Transverse colon (tissue), 4 donors: Measurements from ENCODE around the gene STK10. TPM values are rescaled to one million over a fixed set of nuclear protein-coding genes. Genes with fewer than 3 reads are reported as not detected.

Experiments
- DNase-seq: peaks from one replicate; pipeline ENCODE4 v3.0.0-alpha.2; 2019
- H3K27ac ChIP-seq, 4 donors: fragments of 200-600 bp; sonication (generic); 2 replicates each; pipeline ENCODE4 v1.5.1; 2016 to 2018; ENCODE audit warnings: inconsistent platforms in 4 of 4
- H3K27me3 ChIP-seq: fragments of 200-600 bp; sonication (generic); 2 replicates; pipeline ENCODE4 v1.5.1; 2017; ENCODE audit warnings: inconsistent platforms
- H3K36me3 ChIP-seq, 4 donors: fragments of 200-600 bp; sonication (generic); 2 replicates each; pipeline ENCODE4 v1.5.1; 2017 to 2019; ENCODE audit warnings: inconsistent platforms in 4 of 4
- H3K4me1 ChIP-seq, 4 donors: fragments of 200-600 bp; sonication (generic); 2 replicates each; pipeline ENCODE4 v1.5.1; 2017 to 2020; ENCODE audit warnings: inconsistent platforms in 4 of 4
- H3K4me3 ChIP-seq, 4 donors: fragments of 200-600 bp; sonication (generic); 1 replicate in 1 of 4; 2 replicates in 3 of 4; pipeline versions ENCODE4 v1.5.1 to v1.6.1; 2017 to 2019; ENCODE audit warnings: inconsistent platforms in 4 of 4
- H3K9me3 ChIP-seq, 2 donors: fragments of 200-600 bp; sonication (generic); 2 replicates each; pipeline ENCODE4 v1.5.1; 2017 to 2019; ENCODE audit warnings: inconsistent platforms in 2 of 2
- CTCF ChIP-seq, 5 experiments: fragments of 200-600 bp in 3 of 5; fragments of 450-650 bp in 2 of 5; sonication (generic) in 3 of 5; IDR thresholded peaks; 1 replicate in 2 of 5; 2 replicates in 3 of 5; pipeline ENCODE4 v1.5.1; 2016 to 2017; ENCODE audit warnings: antibody characterized with exemption in 5 of 5, inconsistent platforms in 3 of 5, mild to moderate bottlenecking in 2 of 5, moderate library complexity in 1 of 5
- EP300 ChIP-seq: sonication (generic); formaldehyde crosslinking; IDR thresholded peaks from one replicate; pipeline ENCODE4 v1.6.1; 2017; ENCODE audit warnings: antibody characterized with exemption, low read depth
- POLR2A ChIP-seq: fragments of 450-650 bp; IDR thresholded peaks from one replicate; pipeline ENCODE4 v1.6.1; 2016; ENCODE audit warnings: antibody characterized with exemption, mild to moderate bottlenecking, moderate library complexity
- POLR2AphosphoS5 ChIP-seq, 3 donors: sonication (generic); formaldehyde crosslinking; IDR thresholded peaks; one replicate each; pipeline ENCODE4 v1.6.1; 2016; ENCODE audit warnings: antibody characterized with exemption in 3 of 3
- WGBS, 2 donors: methylation state at CpG; one replicate each; pipeline ENCODE4 v1.1.5; 2018; ENCODE audit warnings: low coverage in 1 of 2; 5-methylcytosine and 5-hydroxymethylcytosine counted together
- in situ Hi-C, 4 donors: fragments of 200-750 bp; cut with MboI; loops; one replicate each; pipeline versions ENCODE4 v1.15.0 to v1.15.1; 2017; ENCODE audit warnings: low sequenced_read_pairs in 3 of 4, low pct_ligation_motif_present in 1 of 4, low pct_unique_long_range_greater_than_20kb in 1 of 4
- intact Hi-C: fragments of 100-400 bp; cut with DNase I; formaldehyde crosslinking; loops from one replicate; pipeline ENCODE4 v1.15.1; 2023; ENCODE audit warnings: low total_unique reads
- total RNA-seq, 4 donors: library from RNA; depleted of rRNA; stranded (reverse); fragments of >200 nt; gene quantifications; one replicate each; pipeline ENCODE4 v1.1.0, GENCODE V29; 2016

The STK10 gene
- total RNA-seq, 4 donors from 2014 or later: 21.2 to 207 (median 49.3) TPM

- WGBS, 2 donors: 65 to 87% methylated on average over 4 to 6 of the region's 6 CpGs
- DNase-seq: no peak
- H3K9me3 ChIP-seq: no peaks in the 10 kb centered on the region
- H3K36me3 ChIP-seq: no peaks in the 10 kb centered on the region
- in situ Hi-C loops: loop anchor here in 1 of 4 donors (10.0 kb wide), 1 partner anchor 90 kb away; the partner anchor contains the start of gene UBTD2
- intact Hi-C loops: no loop called here
- no peaks in the 10 kb centered on the region for H3K4me1 ChIP-seq
- H3K4me3 ChIP-seq: no peak overlapping the region
- no peak overlapping the region for H3K27ac ChIP-seq
- no peak for TF ChIP-seq POLR2AphosphoS5 (IDR thresholded peaks at IDR 0.05)
- no peak for TF ChIP-seq EP300
- TF ChIP-seq CTCF (IDR thresholded peaks at IDR 0.05): no peak
- TF ChIP-seq POLR2A: no peak
- no peaks in the 10 kb centered on the region for H3K27me3 ChIP-seq
Measured at GRCh38 chr5:172194985-172195774, 7.2 kb upstream of the STK10 start.

GRCh38 chr5:172193872-172194271 is 5.8 kb upstream of the STK10 start, which contains the start of gene EFCAB9:
Gene EFCAB9, plus strand, starts transcription at chr5:172194172. Its CDS starts 1 bp downstream, at chr5:172194173.
- no peak within 1 kb of the TSS for H3K27ac ChIP-seq
- in situ Hi-C loops (loop anchor here in 1 of 4 donors (10.0 kb wide), 1 partner anchor 91 kb away; the partner anchor contains the start of gene UBTD2), intact Hi-C loops (no loop called here)
- peaks cover 0 to under 1% (median 0%) of the 10 kb centered on the region in 4 donors for H3K4me1 ChIP-seq
- DNase-seq: no peak
- H3K4me3 ChIP-seq: no peak within 1 kb of the TSS
- H3K27me3 ChIP-seq: no peaks in the 10 kb centered on the region
- 68 to 70% methylated on average over 4 to 6 of the region's 6 CpGs for WGBS, 2 donors
- no peaks in the 10 kb centered on the region for H3K9me3 ChIP-seq
- H3K36me3 ChIP-seq: no peaks in the 10 kb centered on the region
- TF ChIP-seq POLR2AphosphoS5 (IDR thresholded peaks at IDR 0.05) (no peak), POLR2A (no peak), CTCF (IDR thresholded peaks at IDR 0.05) (no peak), EP300 (no peak)

- no peak for DNase-seq
- no peak overlapping the region for H3K4me3 ChIP-seq
- WGBS, 2 donors: 50 to 77% methylated on average over 1 to 3 of the region's 3 CpGs
- no peaks in the 10 kb centered on the region for H3K36me3 ChIP-seq
- no peak for TF ChIP-seq CTCF (IDR thresholded peaks at IDR 0.05)
- no peak for TF ChIP-seq EP300
- no peak for TF ChIP-seq POLR2AphosphoS5 (IDR thresholded peaks at IDR 0.05)
- TF ChIP-seq POLR2A: no peak
- H3K27ac ChIP-seq: no peak overlapping the region
- intact Hi-C loops (loop anchor here (5.0 kb wide), 2 partner anchors 82 to 103 kb away; no protein-coding TSS in a partner anchor), in situ Hi-C loops (loop anchor here in 2 of 4 donors (5.0 to 10.0 kb wide), 2 partner anchors 77 to 95 kb away; partner anchors contain the start of gene UBTD2 (in 1 of the 2))
- no peaks in the 10 kb centered on the region for H3K9me3 ChIP-seq
- peaks cover 6 to 27% (median 14%) of the 10 kb centered on the region in 4 donors for H3K4me1 ChIP-seq
- H3K27me3 ChIP-seq: no peaks in the 10 kb centered on the region
Measured at GRCh38 chr5:172189693-172190296, 1.8 kb upstream of the STK10 start.
